Activated CD4-positive, alpha-beta T cell treated with anti-CD3 and anti-CD28 coated beads for 36 hours (primary cell): ENCODE results near the gene SSBP4. TPM values are rescaled to one million over a fixed set of nuclear protein-coding genes. Genes with fewer than 3 reads are reported as not detected.
"Not testable (repeated sequence)": the region's sequence is repeated elsewhere in the genome, so short reads cannot be mapped to it uniquely, and the experiment has no call there.

ENCODE experiments used
- ATAC-seq: fragments of 200-7000 bp; cut with Tn5 transposase; one replicate; pipeline ENCODE4 v1.10.0; 2021; ENCODE audit warnings: mild to moderate bottlenecking, moderate library complexity
- CTCF ChIA-PET: fragments of 350-600 bp; sonication (Branson Sonifier 250); formaldehyde crosslinking; loops from one replicate; lab custom pipeline; 2021; ENCODE audit warnings: antibody characterized with exemption; lab: Charles Lee
- POLR2A ChIA-PET: fragments of 350-600 bp; sonication (Branson Sonifier 250); formaldehyde crosslinking; loops from one replicate; lab custom pipeline; 2021; ENCODE audit warnings: antibody characterized with exemption, inconsistent platforms; lab: Charles Lee
- DNase-seq: peaks from one replicate; pipeline ENCODE4 v3.0.0-alpha.2; 2020
- H3K27ac Mint-ChIP-seq: one replicate; pipeline ENCODE4 v1.8.0; 2021; ENCODE audit warnings: mixed read lengths
- H3K27me3 Mint-ChIP-seq: one replicate; pipeline ENCODE4 v1.8.0; 2021; ENCODE audit warnings: mixed read lengths
- H3K36me3 Mint-ChIP-seq: one replicate; pipeline ENCODE4 v1.8.0; 2021; ENCODE audit warnings: low read depth, mixed read lengths
- H3K4me1 Mint-ChIP-seq: one replicate; pipeline ENCODE4 v1.8.0; 2021; ENCODE audit warnings: mixed read lengths
- H3K4me3 Mint-ChIP-seq: one replicate; pipeline ENCODE4 v1.8.0; 2021; ENCODE audit warnings: mild to moderate bottlenecking, moderate library complexity, mixed read lengths
- H3K9me3 Mint-ChIP-seq: one replicate; pipeline ENCODE4 v1.8.0; 2021; ENCODE audit warnings: low read depth, mixed read lengths
- intact Hi-C, 2 experiments: fragments of 100-400 bp; cut with DNase I in 1 of 2; cut with micrococcal nuclease in 1 of 2; formaldehyde crosslinking; loops; one replicate each; pipeline versions ENCODE4 v1.14.2 to v1.15.1; 2022 to 2024; cut with DNase I, micrococcal nuclease
- total RNA-seq, 2 experiments: library from RNA; stranded (reverse); gene quantifications; one replicate each; pipeline ENCODE4 v1.2.3, GENCODE V29; 2021

The SSBP4 gene
- total RNA-seq, 2 experiments from 2014 or later: 71.7 to 79.3 TPM

- Mint-ChIP-seq H3K27me3 (peaks cover 9% of the 10 kb centered on the region), H3K4me3 (no peak overlapping the region), H3K9me3 (no peaks in the 10 kb centered on the region), H3K27ac (no peak overlapping the region), H3K36me3 (peaks cover 1% of the 10 kb centered on the region), H3K4me1 (peaks cover 2% of the 10 kb centered on the region)
- CTCF ChIA-PET: interaction anchor here (2.7 kb wide), 1 partner anchor 8 kb away, joined by 10 read pairs; no protein-coding TSS in a partner anchor
- ATAC-seq (no peak), DNase-seq (no peak)
- intact Hi-C loops: no loop called here
- POLR2A ChIA-PET: interaction anchor here (0.6 kb wide), 1 partner anchor 93 kb away, joined by 4 read pairs; no protein-coding TSS in a partner anchor
These were observed 22.5 kb upstream of the SSBP4 start for GRCh38 chr19:18396471-18397241.

DNA sequence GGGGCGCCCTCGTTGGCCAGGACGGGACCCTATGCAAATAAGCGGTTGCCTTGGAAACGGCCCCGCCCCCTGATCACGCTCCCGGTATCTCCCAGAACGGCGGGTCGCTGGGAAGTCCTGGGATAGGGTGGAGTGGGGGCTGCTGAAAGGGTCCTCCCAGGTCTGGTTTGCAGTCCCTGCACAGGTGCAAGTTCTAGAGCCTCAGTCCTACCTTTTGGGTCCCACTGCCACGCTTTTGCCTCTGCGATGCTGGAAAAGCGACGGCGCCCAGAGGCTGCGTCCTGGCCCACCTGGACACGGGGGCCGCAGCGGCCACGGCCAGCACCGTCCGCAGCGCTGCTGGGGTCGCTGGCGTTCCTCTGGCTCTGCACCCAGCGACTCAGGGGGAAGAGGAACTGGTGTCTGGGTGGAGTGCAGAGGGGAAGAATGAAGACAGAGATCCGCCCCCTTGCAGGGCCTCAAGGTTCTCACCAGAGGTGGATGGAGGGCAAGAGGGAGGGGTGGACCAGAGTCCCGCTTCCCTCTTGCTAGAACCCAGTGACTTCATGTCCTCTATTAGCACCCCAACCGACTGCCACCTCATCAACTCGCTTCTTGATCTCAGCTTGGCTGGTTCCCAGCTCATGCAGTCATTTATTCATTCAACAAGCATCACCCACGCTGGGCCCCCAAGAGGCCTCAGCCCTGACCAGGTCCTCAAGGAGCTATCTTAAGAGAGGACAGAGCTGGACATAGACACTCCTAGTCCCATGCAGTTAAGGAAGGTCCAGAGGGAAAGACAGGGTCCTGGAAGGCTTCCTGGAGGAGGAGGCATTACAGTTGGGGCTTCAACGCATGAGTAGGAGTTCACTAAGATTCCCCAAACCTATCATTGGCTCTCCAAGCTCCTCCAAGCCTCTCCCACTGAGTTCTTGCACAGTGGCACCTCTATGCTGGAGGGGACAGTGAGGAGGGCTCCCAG, 21.7 kb upstream of the SSBP4 start, which contains the start of gene LRRC25:
TSS of gene LRRC25 (minus strand) at position 381 of the 961 bp plus-strand sequence. CDS start 659 bp downstream, outside the sequence.
- Mint-ChIP-seq H3K27ac (no peak within 1 kb of the TSS), H3K4me1 (peaks cover 2% of the 10 kb centered on the region), H3K27me3 (peaks cover 9% of the 10 kb centered on the region), H3K36me3 (peaks cover 1% of the 10 kb centered on the region), H3K4me3 (no peak within 1 kb of the TSS), H3K9me3 (no peaks in the 10 kb centered on the region)
- no peak for ATAC-seq
- intact Hi-C loops: no loop called here
- ChIA-PET POLR2A (no interaction called here), CTCF (interaction anchor here (0.7 to 2.7 kb wide), 2 partner anchors 9 to 142 kb away, joined by 3 to 10 read pairs; a partner anchor contains a TSS)
- no peak for DNase-seq

- POLR2A ChIA-PET: interaction anchor here (0.6 kb wide), 1 partner anchor 60 kb away, joined by 6 read pairs; no protein-coding TSS in a partner anchor
- DNase-seq: no peak
- CTCF ChIA-PET: interaction anchor here (0.6 to 1.3 kb wide), 5 partner anchors 10 to 149 kb away, joined by 3 to 4 read pairs (median 3); no protein-coding TSS in a partner anchor
- no peak for ATAC-seq
- no peak overlapping the region for H3K27ac Mint-ChIP-seq
- H3K36me3 Mint-ChIP-seq: no peaks in the 10 kb centered on the region
- H3K27me3 Mint-ChIP-seq: peaks cover 6% of the 10 kb centered on the region
- H3K4me3 Mint-ChIP-seq: no peak overlapping the region
- intact Hi-C loops: no loop called here
- H3K9me3 Mint-ChIP-seq: no peaks in the 10 kb centered on the region
- peaks cover 2% of the 10 kb centered on the region for H3K4me1 Mint-ChIP-seq
These were observed 20.2 kb upstream of the SSBP4 start for GRCh38 chr19:18399008-18399407.

- Mint-ChIP-seq H3K36me3 (no peaks in the 10 kb centered on the region), H3K27me3 (peaks cover 6% of the 10 kb centered on the region), H3K27ac (no peak overlapping the region), H3K4me3 (no peak overlapping the region), H3K9me3 (no peaks in the 10 kb centered on the region), H3K4me1 (peaks cover 2% of the 10 kb centered on the region)
- DNase-seq: no peak
- ChIA-PET CTCF (interaction anchor here (0.6 to 1.3 kb wide), 4 partner anchors 11 to 291 kb away, joined by 3 to 4 read pairs (median 3); no protein-coding TSS in a partner anchor), POLR2A (no interaction called here)
- intact Hi-C loops: no loop called here
- ATAC-seq: peak; percentile 51
These were observed 17.6 kb upstream of the SSBP4 start for GRCh38 chr19:18401580-18402112.

GRCh38 chr19:18402455-18403248, 16.5 kb upstream of the SSBP4 start:
- CTCF ChIA-PET: interaction anchor here (1.3 kb wide), 1 partner anchor 13 kb away, joined by 3 read pairs; no protein-coding TSS in a partner anchor
- ATAC-seq, H3K27me3 Mint-ChIP-seq, H3K27ac Mint-ChIP-seq, H3K9me3 Mint-ChIP-seq, intact Hi-C loops, POLR2A ChIA-PET, DNase-seq, H3K4me1 Mint-ChIP-seq, H3K4me3 Mint-ChIP-seq, H3K36me3 Mint-ChIP-seq: not testable (repeated sequence)

GRCh38 chr19:18405754-18406153, 13.4 kb upstream of the SSBP4 start:
- intact Hi-C loops, H3K9me3 Mint-ChIP-seq, H3K36me3 Mint-ChIP-seq, POLR2A ChIA-PET, H3K27ac Mint-ChIP-seq, DNase-seq, ATAC-seq, H3K27me3 Mint-ChIP-seq, H3K4me1 Mint-ChIP-seq, H3K4me3 Mint-ChIP-seq: not testable (repeated sequence)
- CTCF ChIA-PET: interaction anchor here (2.3 kb wide), 1 partner anchor 17 kb away, joined by 9 read pairs; no protein-coding TSS in a partner anchor

DNA sequence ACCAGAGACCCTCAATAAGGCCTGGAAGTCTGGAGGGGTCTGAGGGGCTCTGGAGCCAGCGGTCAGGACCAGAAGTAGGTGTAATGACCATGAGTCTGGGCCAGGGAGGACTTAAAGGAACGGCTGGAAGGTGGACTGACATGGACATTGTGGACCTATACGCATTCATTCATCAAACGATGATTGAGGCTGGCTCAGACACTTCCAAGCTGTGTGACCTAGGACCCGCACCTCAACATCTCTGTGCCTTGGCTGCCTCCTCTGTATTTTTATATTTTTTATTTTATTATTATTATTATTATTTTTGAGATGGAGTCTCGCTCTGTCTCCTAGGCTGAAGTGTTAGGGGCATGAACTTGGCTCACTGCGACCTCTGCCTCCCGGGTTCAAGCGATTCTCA, 12.4 kb upstream of the SSBP4 start:
- POLR2A ChIA-PET: no interaction called here
- Mint-ChIP-seq H3K27ac (no peak overlapping the region), H3K36me3 (no peaks in the 10 kb centered on the region), H3K4me3 (no peak overlapping the region), H3K9me3 (no peaks in the 10 kb centered on the region), H3K27me3 (peaks cover 2% of the 10 kb centered on the region), H3K4me1 (no peaks in the 10 kb centered on the region)
- CTCF ChIA-PET: interaction anchor here (0.6 kb wide), 1 partner anchor 23 kb away, joined by 3 read pairs; no protein-coding TSS in a partner anchor
- DNase-seq (no peak), ATAC-seq (no peak)
- intact Hi-C loops: no loop called here

GRCh38 chr19:18408053-18408476, 11.1 kb upstream of the SSBP4 start:
- ATAC-seq (peak; percentile 20), DNase-seq (peak; percentile 69)
- intact Hi-C loops: no loop called here
- ChIA-PET POLR2A (no interaction called here), CTCF (no interaction called here)
- peaks cover 7% of the 10 kb centered on the region for H3K27me3 Mint-ChIP-seq
- no peak overlapping the region for H3K4me3 Mint-ChIP-seq
- no peaks in the 10 kb centered on the region for H3K4me1 Mint-ChIP-seq
- H3K27ac Mint-ChIP-seq: no peak overlapping the region
- H3K36me3 Mint-ChIP-seq: no peaks in the 10 kb centered on the region
- H3K9me3 Mint-ChIP-seq: no peaks in the 10 kb centered on the region

DNA sequence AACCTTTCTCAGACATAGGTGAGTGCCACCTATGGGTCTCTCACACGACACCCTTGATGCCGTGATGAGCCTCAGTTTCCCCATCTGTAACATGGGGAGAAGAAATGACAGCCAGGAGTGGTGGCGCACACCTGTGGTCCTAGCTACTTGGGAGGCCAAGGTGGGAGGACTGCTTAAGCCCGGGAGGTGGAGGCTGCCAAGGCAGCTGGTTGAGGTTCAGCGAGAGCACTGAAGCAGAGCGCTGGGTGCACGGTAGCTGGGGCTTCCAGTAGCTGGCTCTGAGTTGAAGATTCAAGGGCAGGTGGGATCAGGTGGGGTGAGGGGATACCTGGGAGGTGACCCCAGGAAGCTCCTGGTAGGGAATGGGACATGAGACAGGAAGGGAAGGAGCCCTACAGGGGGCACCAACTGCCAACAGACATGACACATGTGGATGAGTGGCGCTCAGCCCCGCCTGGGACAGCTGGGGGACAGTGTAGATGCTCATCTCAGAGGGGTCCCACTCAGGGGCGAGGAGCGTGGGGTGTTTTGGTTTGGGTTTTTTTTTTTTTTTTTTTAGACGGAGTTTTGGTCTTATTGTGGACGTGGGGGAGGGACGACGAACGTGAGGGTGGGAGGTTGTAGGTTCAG, 6.5 kb upstream of the SSBP4 start:
- CTCF ChIA-PET: interaction anchor here (0.6 to 4.5 kb wide), 10 partner anchors 11 to 143 kb away, joined by 3 to 33 read pairs (median 4); no protein-coding TSS in a partner anchor
- no peak overlapping the region for H3K27ac Mint-ChIP-seq
- POLR2A ChIA-PET: no interaction called here
- H3K4me3 Mint-ChIP-seq: no peak overlapping the region
- no peak for ATAC-seq
- H3K36me3 Mint-ChIP-seq: no peaks in the 10 kb centered on the region
- no peak for DNase-seq
- intact Hi-C loops: loop anchor here in 1 of 2 experiments (5.0 kb wide), 2 partner anchors 85 to 135 kb away; no protein-coding TSS in a partner anchor
- peaks cover 20% of the 10 kb centered on the region for H3K27me3 Mint-ChIP-seq
- H3K9me3 Mint-ChIP-seq: no peaks in the 10 kb centered on the region
- peaks cover 31% of the 10 kb centered on the region for H3K4me1 Mint-ChIP-seq
